ENCODE data around the gene NMD3.

NMD3 gene

GRCh38 chr3:161284989-161285388, 63.9 kb downstream of the NMD3 start:
- no peak for DNase-seq (ENCODE audit: low spot score)

- DNase-seq (ENCODE audit: low spot score), result no peak
Observed at GRCh38 chr3:161289174-161289573, 68.1 kb downstream of the NMD3 start.

DNA sequence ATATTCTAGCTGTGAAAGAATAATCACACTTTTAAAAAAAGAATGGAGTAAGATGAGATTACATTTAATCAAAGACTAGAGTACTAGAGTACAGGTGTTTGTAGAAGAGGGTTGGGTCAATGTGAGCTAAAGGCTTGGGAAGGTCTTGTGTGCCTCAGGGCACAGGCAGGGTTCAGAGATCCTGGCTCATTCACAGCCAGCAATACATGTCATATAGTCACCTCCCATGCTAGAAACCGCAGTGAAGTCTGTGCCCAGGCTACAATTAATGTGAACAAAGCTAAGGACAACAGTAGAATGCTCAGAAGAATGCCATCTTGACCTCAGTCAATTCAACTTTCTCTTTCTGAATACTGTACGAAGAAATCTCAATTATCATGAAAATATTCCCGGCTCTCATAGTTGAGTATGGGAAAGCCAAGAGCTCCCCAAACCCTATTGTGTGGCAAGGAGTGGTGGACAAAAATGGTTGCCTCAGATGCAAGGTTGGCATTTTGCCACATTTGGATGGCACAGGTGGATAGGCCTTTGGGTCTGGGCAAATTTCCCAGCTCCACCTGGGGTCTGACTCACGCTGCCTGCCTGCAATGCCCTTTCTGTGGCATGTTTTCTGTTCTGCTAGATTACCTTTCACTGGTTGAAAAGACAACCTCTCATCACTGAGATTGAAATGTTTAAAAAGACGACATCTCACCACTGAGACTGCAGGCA, 70.2 kb downstream of the NMD3 start:
- DNase-seq (ENCODE audit: low spot score), result no peak

- no peak for DNase-seq (ENCODE audit: low spot score)
Observed at GRCh38 chr3:161293381-161293780, 72.3 kb downstream of the NMD3 start.

GRCh38 chr3:161295325-161295724, 74.2 kb downstream of the NMD3 start:
- no peak for DNase-seq (ENCODE audit: low spot score)

DNA sequence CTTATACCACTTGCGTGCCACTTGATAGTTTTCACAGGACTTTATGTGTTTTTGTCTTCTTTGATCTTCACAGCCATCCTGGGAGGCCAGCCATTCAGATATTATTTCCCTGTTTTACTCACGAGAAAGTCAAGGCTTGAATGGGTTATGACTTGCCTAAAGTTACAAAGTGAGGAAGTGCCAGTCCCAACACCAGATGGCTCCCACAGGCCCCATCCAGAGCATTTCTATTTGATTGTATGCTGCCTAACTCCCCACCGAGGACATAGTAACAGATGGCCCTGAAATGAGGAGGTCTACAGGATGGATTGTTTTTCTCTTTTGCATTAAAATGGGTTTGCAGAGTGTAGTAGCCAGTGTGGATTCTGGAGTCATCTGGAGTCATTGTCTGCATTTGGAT, 75.7 kb downstream of the NMD3 start:
- no peak for DNase-seq (ENCODE audit: low spot score)
